Heart left ventricle (tissue), 16 donors: ENCODE data around the gene KRT7. TPM values are rescaled to one million over a fixed set of nuclear protein-coding genes. Genes with fewer than 3 reads are reported as not detected.

Experiments
- ATAC-seq, 4 donors: fragments of 200-7000 bp; cut with Tn5 transposase; one replicate each; pipeline ENCODE4 v1.9.1; 2020 to 2022; ENCODE audit warnings: moderate library complexity in 4 of 4, mild to moderate bottlenecking in 3 of 4, moderate number of reproducible peaks in 1 of 4
- DNase-seq, 5 donors: peaks; one replicate each; pipeline ENCODE4 v3.0.0-alpha.2; 2020
- H3K27ac ChIP-seq, 12 donors: fragments of 200-600 bp; sonication (generic) in 4 of 12; one replicate each; pipeline versions ENCODE4 v1.5.0 to v1.8.0; 2016 to 2022; ENCODE audit warnings: mild to moderate bottlenecking in 2 of 12
- H3K27me3 ChIP-seq, 9 donors: fragments of 200-600 bp; sonication (generic) in 2 of 9; one replicate each; pipeline versions ENCODE4 v1.5.1 to v1.8.0; 2016 to 2022; ENCODE audit warnings: mild to moderate bottlenecking in 3 of 9
- H3K36me3 ChIP-seq, 9 donors: fragments of 200-600 bp; sonication (generic) in 2 of 9; one replicate each; pipeline versions ENCODE4 v1.5.0 to v1.8.0; 2018 to 2022; ENCODE audit warnings: mild to moderate bottlenecking in 2 of 9
- H3K4me1 ChIP-seq, 12 donors: fragments of 200-600 bp; sonication (generic) in 4 of 12; one replicate each; pipeline versions ENCODE4 v1.5.0 to v1.8.0; 2016 to 2022; ENCODE audit warnings: mild to moderate bottlenecking in 3 of 12
- H3K4me3 ChIP-seq, 12 donors: fragments of 200-600 bp; sonication (generic) in 4 of 12; one replicate each; pipeline versions ENCODE4 v1.5.0 to v1.8.0; 2017 to 2022; ENCODE audit warnings: mild to moderate bottlenecking in 9 of 12, moderate library complexity in 4 of 12
- H3K9me3 ChIP-seq, 12 donors: fragments of 200-600 bp; sonication (generic) in 4 of 12; one replicate each; pipeline versions ENCODE4 v1.5.0 to v1.8.0; 2016 to 2022; ENCODE audit warnings: mild to moderate bottlenecking in 1 of 12
- CTCF ChIP-seq, 12 donors: fragments of 200-600 bp; sonication (generic) in 4 of 12; IDR thresholded peaks; one replicate each; pipeline versions ENCODE4 v1.5.0 to v1.8.0; 2018 to 2022; ENCODE audit warnings: antibody characterized with exemption in 12 of 12, mild to moderate bottlenecking in 5 of 12
- POLR2A ChIP-seq, 2 donors: fragments of 450-650 bp; IDR thresholded peaks; one replicate each; pipeline ENCODE4 v1.6.1; 2017; ENCODE audit warnings: antibody characterized with exemption in 2 of 2, mild to moderate bottlenecking in 2 of 2, moderate library complexity in 2 of 2
- WGBS, 4 donors: extraction: QIAGEN DNeasy Blood & Tissue Kit in 2 of 4; methylation state at CpG; one replicate each; pipeline versions ENCODE4 v1.1.5 to v1.1.7; 2013 to 2018; 5-methylcytosine and 5-hydroxymethylcytosine counted together
- intact Hi-C, 10 donors: fragments of 100-400 bp; cut with DNase I; formaldehyde crosslinking; loops; one replicate each; pipeline versions ENCODE4 v1.11.1 to v1.14.2; 2022
- polyA plus RNA-seq, 2 donors: library from polyadenylated mRNA; stranded (reverse); fragments of 200-250 nt; gene quantifications; one replicate each; pipeline ENCODE4 v1.2.3, GENCODE V29; 2013
- total RNA-seq, 9 donors: library from RNA; depleted of rRNA in 2 of 9; stranded (reverse); fragments of >200 nt in 2 of 9; fragmentation: NEBNext Ultra II Directional in 3 of 9; extraction: Animal tissue kit (Norgen Biotek cat#: 25700) in 3 of 9; gene quantifications; one replicate each; pipeline versions ENCODE4 v1.1.0 to v1.2.4, GENCODE V29; 2016 to 2023
- donor health status: ischemic (EF 13 %, LVEDD 7.1; RV severe dilation, severe dysfunction).
- donor health status: healthy with polysubstance abuse.
- donor health status: DM: no; HTN: yes; CAD: no.
- donor health status: DM: no; HTN: no; CAD: no.
- donor health status: ischemic (EF 25% LVEDD 6.9; RV normal size, moderate dysfunction).
- donor health status: ischemic (EF 25% LVEDD 5.7; RV mildly dilated, moderate dysfunction).
- donor health status: healthy.
- donor health status: DM: yes; HTN: yes; CAD: no.
- donor health status: ischemic (EF 35%, LVEDD 5.7; RV mildly dilated, moderate dysfunction).
- donor health status: nonischemic (EF 11% LVEDD 7.7; RV severe dilation, severe dysfunction).
- donor health status: DM: yes; HTN: yes; CAD: no.
- donor health status: PGD.
- donor health status: ischemic (EF 29% LVEDD 5.4; RV normal size, mild dysfunction).
- donor health status: nonischemic (EF 23%, LVEDD 6.1; RV moderate dilation, normal function).

KRT7 gene
- total and polyA plus RNA-seq, 11 donors = 0.20 to 56.7 (median 3.1) TPM; not detected in 3

GRCh38 chr12:52274521-52275120, 41.6 kb downstream of the KRT7 start, which contains the start of gene KRT86:
Gene KRT86, plus strand, starts transcription at chr12:52274645. Its CDS starts 27,272 bp downstream, at chr12:52301917.
- Histone ChIP-seq H3K27me3 (peaks cover 0 to 53% (median 3%) of the 10 kb centered on the region in 9 donors), H3K36me3 (no peaks in the 10 kb centered on the region), H3K9me3 (no peaks in the 10 kb centered on the region), H3K4me1 (peaks cover 0 to 11% (median 5%) of the 10 kb centered on the region in 12 donors), H3K4me3 (no peak within 1 kb of the TSS), H3K27ac (no peak within 1 kb of the TSS)
- DNase-seq = no peak
- intact Hi-C loops = loop anchor here in 5 of 10 donors (2.0 to 10.0 kb wide), 6 partner anchors 20 to 117 kb away; no protein-coding TSS in a partner anchor
- ATAC-seq = no peak
- 56 to 74% (median 65%) methylated on average over 3 of the region's 3 CpGs for WGBS, 4 donors
- TF ChIP-seq POLR2A (IDR thresholded peaks at IDR 0.05) (no peak), CTCF (IDR thresholded peaks at IDR 0.05) (no peak)

GRCh38 chr12:52275686-52276085, 42.6 kb downstream of the KRT7 start:
- TF ChIP-seq CTCF (IDR thresholded peaks at IDR 0.05) (no peak), POLR2A (IDR thresholded peaks at IDR 0.05) (no peak)
- no peaks in the 10 kb centered on the region for H3K9me3 ChIP-seq
- peaks cover 0 to 46% (median 3%) of the 10 kb centered on the region in 9 donors for H3K27me3 ChIP-seq
- ATAC-seq = no peak
- intact Hi-C loops = loop anchor here in 5 of 10 donors (2.0 to 10.0 kb wide), 6 partner anchors 21 to 118 kb away; no protein-coding TSS in a partner anchor
- peaks cover 0 to 22% (median 8%) of the 10 kb centered on the region in 12 donors for H3K4me1 ChIP-seq
- WGBS, 4 donors = 72 to 92% (median 81%) methylated on average over 2 to 3 of the region's 3 CpGs
- no peaks in the 10 kb centered on the region for H3K36me3 ChIP-seq
- DNase-seq = no peak
- H3K4me3 ChIP-seq = no peak overlapping the region
- no peak overlapping the region for H3K27ac ChIP-seq

GRCh38 chr12:52277486-52278245, 44.6 kb downstream of the KRT7 start:
- intact Hi-C loops = loop anchor here in 6 of 10 donors (2.0 to 10.0 kb wide), 6 partner anchors 53 to 121 kb away; no protein-coding TSS in a partner anchor
- no peak for DNase-seq
- no peak overlapping the region for H3K4me3 ChIP-seq
- no peak overlapping the region for H3K27ac ChIP-seq
- no peaks in the 10 kb centered on the region for H3K9me3 ChIP-seq
- ATAC-seq = no peak
- H3K36me3 ChIP-seq = no peaks in the 10 kb centered on the region
- peaks cover 0 to 29% (median 11%) of the 10 kb centered on the region in 12 donors for H3K4me1 ChIP-seq
- TF ChIP-seq POLR2A (IDR thresholded peaks at IDR 0.05) (no peak), CTCF (IDR thresholded peaks at IDR 0.05) (no peak)
- WGBS, 4 donors = 83 to 91% (median 85%) methylated on average over 8 to 9 of the region's 9 CpGs
- peaks cover 0 to 37% (median 3%) of the 10 kb centered on the region in 9 donors for H3K27me3 ChIP-seq
